Activated CD4-positive, alpha-beta T cell treated with anti-CD3 and anti-CD28 coated beads, Interleukin-2, amount 10 ng/mL, durations not matched to agents 7 days and 5 days (primary cell): ENCODE data around the gene FGFBP1. TPM values are rescaled to one million over a fixed set of nuclear protein-coding genes. Genes with fewer than 3 reads are reported as not detected.

Source experiments
- CTCF ChIA-PET: fragments of 350-600 bp; sonication (Branson Sonifier 250); formaldehyde crosslinking; loops from one replicate; lab custom pipeline; 2021; ENCODE audit warnings: antibody characterized with exemption; lab: Charles Lee
- POLR2A ChIA-PET: fragments of 350-600 bp; sonication (Branson Sonifier 250); formaldehyde crosslinking; loops from one replicate; lab custom pipeline; 2021; ENCODE audit warnings: antibody characterized with exemption; lab: Charles Lee
- DNase-seq: peaks from one replicate; pipeline ENCODE4 v3.0.0-alpha.2; 2020
- H3K27ac Mint-ChIP-seq: one replicate; pipeline ENCODE4 v1.8.0; 2021; ENCODE audit warnings: mild to moderate bottlenecking, moderate library complexity, mixed read lengths
- H3K27me3 Mint-ChIP-seq: one replicate; pipeline ENCODE4 v1.8.0; 2021; ENCODE audit warnings: mixed read lengths
- H3K36me3 Mint-ChIP-seq: one replicate; pipeline ENCODE4 v1.8.0; 2021; ENCODE audit warnings: low read depth, mixed read lengths
- H3K4me1 Mint-ChIP-seq: one replicate; pipeline ENCODE4 v1.8.0; 2021; ENCODE audit warnings: mixed read lengths
- H3K4me3 Mint-ChIP-seq: one replicate; pipeline ENCODE4 v1.8.0; 2021; ENCODE audit warnings: mild to moderate bottlenecking, moderate library complexity, mixed read lengths
- H3K9me3 Mint-ChIP-seq: one replicate; pipeline ENCODE4 v1.8.0; 2021; ENCODE audit warnings: mixed read lengths
- total RNA-seq, 2 experiments: library from RNA; stranded (reverse); gene quantifications; one replicate each; pipeline ENCODE4 v1.2.3, GENCODE V29; 2021

FGFBP1 gene
- total RNA-seq, 2 experiments from 2014 or later: not detected

GRCh38 chr4:15936495-15936894, 2.0 kb downstream of the FGFBP1 start:
- CTCF ChIA-PET: no interaction called here
- H3K4me3 Mint-ChIP-seq: no peak overlapping the region
- H3K36me3 Mint-ChIP-seq: no peaks in the 10 kb centered on the region
- H3K27me3 Mint-ChIP-seq: peaks cover 14% of the 10 kb centered on the region
- H3K4me1 Mint-ChIP-seq: peaks cover 3% of the 10 kb centered on the region
- H3K9me3 Mint-ChIP-seq: no peaks in the 10 kb centered on the region
- no peak for DNase-seq
- no peak overlapping the region for H3K27ac Mint-ChIP-seq
- POLR2A ChIA-PET: interaction anchor here (0.6 kb wide), 1 partner anchor 48 kb away, joined by 3 read pairs; no protein-coding TSS in a partner anchor

GRCh38 chr4:15935504-15936402, 2.8 kb downstream of the FGFBP1 start:
- H3K9me3 Mint-ChIP-seq: no peaks in the 10 kb centered on the region
- ChIA-PET POLR2A (no interaction called here), CTCF (no interaction called here)
- H3K36me3 Mint-ChIP-seq: no peaks in the 10 kb centered on the region
- H3K27me3 Mint-ChIP-seq: peaks cover 12% of the 10 kb centered on the region
- no peak for DNase-seq
- peaks cover 3% of the 10 kb centered on the region for H3K4me1 Mint-ChIP-seq
- H3K27ac Mint-ChIP-seq: no peak overlapping the region
- no peak overlapping the region for H3K4me3 Mint-ChIP-seq

- DNase-seq: no peak
- ChIA-PET POLR2A (no interaction called here), CTCF (no interaction called here)
- H3K4me3 Mint-ChIP-seq: no peak overlapping the region
- H3K36me3 Mint-ChIP-seq: no peaks in the 10 kb centered on the region
- no peaks in the 10 kb centered on the region for H3K9me3 Mint-ChIP-seq
- peaks cover 3% of the 10 kb centered on the region for H3K4me1 Mint-ChIP-seq
- peaks cover 12% of the 10 kb centered on the region for H3K27me3 Mint-ChIP-seq
- H3K27ac Mint-ChIP-seq: no peak overlapping the region
These were observed 4.3 kb downstream of the FGFBP1 start for GRCh38 chr4:15934259-15934658.

- CTCF ChIA-PET: interaction anchor here (1.4 kb wide), 1 partner anchor 9 kb away, joined by 3 read pairs; no protein-coding TSS in a partner anchor
- POLR2A ChIA-PET: no interaction called here
- H3K36me3 Mint-ChIP-seq: no peaks in the 10 kb centered on the region
- no peaks in the 10 kb centered on the region for H3K9me3 Mint-ChIP-seq
- no peaks in the 10 kb centered on the region for H3K4me1 Mint-ChIP-seq
- DNase-seq: no peak
- peaks cover 10% of the 10 kb centered on the region for H3K27me3 Mint-ChIP-seq
- H3K27ac Mint-ChIP-seq: no peak overlapping the region
- H3K4me3 Mint-ChIP-seq: no peak overlapping the region
These were observed 6.9 kb downstream of the FGFBP1 start for GRCh38 chr4:15931451-15932210.

GRCh38 chr4:15930314-15930713, 8.2 kb downstream of the FGFBP1 start:
- CTCF ChIA-PET: interaction anchor here (0.8 kb wide), 1 partner anchor 9 kb away, joined by 3 read pairs; the partner anchor contains the start of gene FGFBP1
- no peak for DNase-seq
- Mint-ChIP-seq H3K36me3 (no peaks in the 10 kb centered on the region), H3K27ac (no peak overlapping the region), H3K27me3 (peaks cover 13% of the 10 kb centered on the region), H3K9me3 (no peaks in the 10 kb centered on the region), H3K4me3 (no peak overlapping the region), H3K4me1 (no peaks in the 10 kb centered on the region)
- POLR2A ChIA-PET: no interaction called here

- Mint-ChIP-seq H3K9me3 (no peaks in the 10 kb centered on the region), H3K36me3 (no peaks in the 10 kb centered on the region), H3K4me1 (no peaks in the 10 kb centered on the region), H3K27ac (no peak overlapping the region), H3K4me3 (no peak overlapping the region), H3K27me3 (peaks cover 13% of the 10 kb centered on the region)
- ChIA-PET CTCF (interaction anchor here (1.1 kb wide), 1 partner anchor 47 kb away, joined by 3 read pairs; no protein-coding TSS in a partner anchor), POLR2A (interaction anchor here (0.7 kb wide), 1 partner anchor 223 kb away, joined by 3 read pairs; no protein-coding TSS in a partner anchor)
- DNase-seq: no peak
These were observed 9.0 kb downstream of the FGFBP1 start for GRCh38 chr4:15929540-15929939.

- ChIA-PET CTCF (interaction anchor here (1.1 kb wide), 1 partner anchor 46 kb away, joined by 3 read pairs; no protein-coding TSS in a partner anchor), POLR2A (no interaction called here)
- no peaks in the 10 kb centered on the region for H3K4me1 Mint-ChIP-seq
- no peaks in the 10 kb centered on the region for H3K36me3 Mint-ChIP-seq
- no peak for DNase-seq
- H3K4me3 Mint-ChIP-seq: no peak overlapping the region
- no peaks in the 10 kb centered on the region for H3K9me3 Mint-ChIP-seq
- H3K27me3 Mint-ChIP-seq: peaks cover 15% of the 10 kb centered on the region
- H3K27ac Mint-ChIP-seq: no peak overlapping the region
These were observed 9.7 kb downstream of the FGFBP1 start for GRCh38 chr4:15928883-15929282.

- POLR2A ChIA-PET: no interaction called here
- CTCF ChIA-PET: interaction anchor here (1.5 kb wide), 1 partner anchor 44 kb away, joined by 4 read pairs; no protein-coding TSS in a partner anchor
- Mint-ChIP-seq H3K9me3 (no peaks in the 10 kb centered on the region), H3K27ac (no peak overlapping the region), H3K4me3 (no peak overlapping the region), H3K4me1 (no peaks in the 10 kb centered on the region), H3K27me3 (peaks cover 14% of the 10 kb centered on the region), H3K36me3 (no peaks in the 10 kb centered on the region)
- no peak for DNase-seq
These were observed 12.1 kb downstream of the FGFBP1 start for GRCh38 chr4:15926486-15926885.

GRCh38 chr4:15925830-15926229, 12.7 kb downstream of the FGFBP1 start:
- Mint-ChIP-seq H3K36me3 (no peaks in the 10 kb centered on the region), H3K4me1 (no peaks in the 10 kb centered on the region), H3K27ac (no peak overlapping the region), H3K4me3 (no peak overlapping the region), H3K9me3 (no peaks in the 10 kb centered on the region), H3K27me3 (peaks cover 14% of the 10 kb centered on the region)
- DNase-seq: no peak
- CTCF ChIA-PET: interaction anchor here (1.5 kb wide), 1 partner anchor 44 kb away, joined by 4 read pairs; no protein-coding TSS in a partner anchor
- POLR2A ChIA-PET: no interaction called here

- Mint-ChIP-seq H3K4me3 (no peak overlapping the region), H3K27me3 (peaks cover 13% of the 10 kb centered on the region), H3K4me1 (no peaks in the 10 kb centered on the region), H3K36me3 (no peaks in the 10 kb centered on the region), H3K9me3 (no peaks in the 10 kb centered on the region), H3K27ac (no peak overlapping the region)
- POLR2A ChIA-PET: no interaction called here
- DNase-seq: no peak
- CTCF ChIA-PET: no interaction called here
These were observed 17.0 kb downstream of the FGFBP1 start for GRCh38 chr4:15921592-15921932.

- POLR2A ChIA-PET: no interaction called here
- no peaks in the 10 kb centered on the region for H3K36me3 Mint-ChIP-seq
- H3K4me3 Mint-ChIP-seq: no peak overlapping the region
- peaks cover 13% of the 10 kb centered on the region for H3K27me3 Mint-ChIP-seq
- no peak for DNase-seq
- no peaks in the 10 kb centered on the region for H3K9me3 Mint-ChIP-seq
- H3K4me1 Mint-ChIP-seq: no peaks in the 10 kb centered on the region
- H3K27ac Mint-ChIP-seq: no peak overlapping the region
- CTCF ChIA-PET: no interaction called here
These were observed 17.6 kb downstream of the FGFBP1 start for GRCh38 chr4:15920723-15921591.

GRCh38 chr4:15918484-15919129, 19.9 kb downstream of the FGFBP1 start:
- H3K36me3 Mint-ChIP-seq: no peaks in the 10 kb centered on the region
- H3K27me3 Mint-ChIP-seq: peaks cover 8% of the 10 kb centered on the region
- no peaks in the 10 kb centered on the region for H3K9me3 Mint-ChIP-seq
- H3K4me3 Mint-ChIP-seq: no peak overlapping the region
- DNase-seq: no peak
- no peaks in the 10 kb centered on the region for H3K4me1 Mint-ChIP-seq
- ChIA-PET POLR2A (no interaction called here), CTCF (interaction anchor here (0.6 kb wide), 1 partner anchor 1620 kb away, joined by 5 read pairs; no protein-coding TSS in a partner anchor)
- H3K27ac Mint-ChIP-seq: no peak overlapping the region
